ENCODE measurements around the gene OPCML.

DNA sequence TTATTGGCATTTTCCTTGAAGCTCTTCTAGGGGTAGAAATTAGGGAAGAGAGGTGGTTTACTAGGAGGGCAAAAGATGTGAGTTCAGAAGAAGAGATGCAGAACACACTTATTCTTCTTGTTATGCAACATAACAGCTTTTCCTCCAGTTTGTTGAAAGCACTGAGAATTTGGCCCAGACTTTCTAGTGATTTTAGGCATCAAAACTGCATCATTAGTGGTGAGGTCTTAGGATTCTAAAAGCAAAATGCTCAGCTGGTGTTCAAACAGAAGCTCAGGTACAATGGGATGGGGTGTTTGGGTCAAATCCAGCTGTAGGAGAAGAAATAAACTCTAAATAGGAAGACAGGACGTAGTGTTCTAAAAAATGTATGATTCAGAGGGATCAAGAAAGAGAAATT lies 221.1 kb downstream of the OPCML start:
- TF ChIP-seq, protein P1, sequence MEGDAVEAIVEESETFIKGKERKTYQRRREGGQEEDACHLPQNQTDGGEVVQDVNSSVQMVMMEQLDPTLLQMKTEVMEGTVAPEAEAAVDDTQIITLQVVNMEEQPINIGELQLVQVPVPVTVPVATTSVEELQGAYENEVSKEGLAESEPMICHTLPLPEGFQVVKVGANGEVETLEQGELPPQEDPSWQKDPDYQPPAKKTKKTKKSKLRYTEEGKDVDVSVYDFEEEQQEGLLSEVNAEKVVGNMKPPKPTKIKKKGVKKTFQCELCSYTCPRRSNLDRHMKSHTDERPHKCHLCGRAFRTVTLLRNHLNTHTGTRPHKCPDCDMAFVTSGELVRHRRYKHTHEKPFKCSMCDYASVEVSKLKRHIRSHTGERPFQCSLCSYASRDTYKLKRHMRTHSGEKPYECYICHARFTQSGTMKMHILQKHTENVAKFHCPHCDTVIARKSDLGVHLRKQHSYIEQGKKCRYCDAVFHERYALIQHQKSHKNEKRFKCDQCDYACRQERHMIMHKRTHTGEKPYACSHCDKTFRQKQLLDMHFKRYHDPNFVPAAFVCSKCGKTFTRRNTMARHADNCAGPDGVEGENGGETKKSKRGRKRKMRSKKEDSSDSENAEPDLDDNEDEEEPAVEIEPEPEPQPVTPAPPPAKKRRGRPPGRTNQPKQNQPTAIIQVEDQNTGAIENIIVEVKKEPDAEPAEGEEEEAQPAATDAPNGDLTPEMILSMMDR (IDR thresholded peaks at IDR 0.05), result no peak
- TF ChIP-seq ZFX (IDR thresholded peaks at IDR 0.05; ENCODE audit: borderline replicate concordance), result no peak
